ENCODE data around the gene OTOG.

Gene OTOG

DNA sequence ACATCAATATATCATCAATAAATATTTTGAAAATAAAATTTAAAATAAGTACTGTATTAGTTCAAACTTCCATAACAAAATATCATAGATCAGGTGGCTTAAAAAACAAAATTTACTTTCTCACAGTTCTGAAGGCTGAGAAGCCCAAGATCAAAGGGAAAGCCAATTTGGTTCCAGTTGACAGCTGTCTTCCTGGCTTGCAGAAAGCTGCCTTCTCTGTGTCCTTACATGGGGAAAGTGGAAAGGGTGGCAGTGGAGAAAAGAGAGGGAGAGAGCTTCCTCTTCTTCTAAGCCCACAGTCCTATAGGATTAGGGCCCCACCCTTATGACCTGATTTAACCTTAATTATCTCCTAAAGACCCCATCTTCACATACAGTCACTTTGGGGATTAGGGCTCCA is 121.1 kb downstream of the OTOG start:
- TF ChIP-seq SIN3A (IDR thresholded peaks at IDR 0.05; ENCODE audit: borderline replicate concordance, insufficient read depth, low read length) (no peak), REST (IDR thresholded peaks at IDR 0.05; ENCODE audit: insufficient read depth in 1 of 2, low read depth in 2 of 2, low read length in 2 of 2) (no peak), FOXP2 (optimal IDR thresholded peaks at IDR 0.05; ENCODE audit: borderline replicate concordance, extremely low read depth, extremely low read length, insufficient read depth) (no peak), POLR2AphosphoS5 (IDR thresholded peaks at IDR 0.05; ENCODE audit: low read depth, low read length) (no peak), TAF1 (IDR thresholded peaks at IDR 0.05; ENCODE audit: borderline replicate concordance, insufficient read depth, low read length) (no peak)

GRCh38 chr11:17672469-17672868 is 125.4 kb downstream of the OTOG start:
- TF ChIP-seq SIN3A (IDR thresholded peaks at IDR 0.05; ENCODE audit: borderline replicate concordance, insufficient read depth, low read length) = no peak
- TF ChIP-seq POLR2AphosphoS5 (IDR thresholded peaks at IDR 0.05; ENCODE audit: low read depth, low read length) = no peak
- TF ChIP-seq FOXP2 (optimal IDR thresholded peaks at IDR 0.05; ENCODE audit: borderline replicate concordance, extremely low read depth, extremely low read length, insufficient read depth) = no peak
- TF ChIP-seq TAF1 (IDR thresholded peaks at IDR 0.05; ENCODE audit: borderline replicate concordance, insufficient read depth, low read length) = no peak
- no peak for TF ChIP-seq REST (IDR thresholded peaks at IDR 0.05; ENCODE audit: insufficient read depth in 1 of 2, low read depth in 2 of 2, low read length in 2 of 2)

DNA sequence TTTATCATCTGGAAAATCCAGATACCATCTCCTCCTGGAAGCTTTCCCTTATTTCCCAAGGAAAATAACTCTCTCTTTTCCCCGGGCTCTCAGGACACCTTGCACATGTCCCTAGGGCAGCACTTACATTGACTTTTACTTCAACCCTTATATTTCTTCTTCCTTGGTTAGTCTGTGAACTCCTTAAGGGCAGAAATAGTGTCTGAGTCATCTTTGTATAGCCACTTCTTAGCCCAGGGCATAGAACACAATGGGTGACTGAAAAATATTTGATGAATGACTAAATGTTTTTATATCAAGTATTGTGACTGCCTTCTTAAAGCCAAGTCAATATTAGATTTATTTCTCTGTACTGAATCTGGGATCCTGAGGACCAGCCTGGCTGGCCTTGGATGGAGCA is 126.9 kb downstream of the OTOG start:
- TF ChIP-seq SIN3A (IDR thresholded peaks at IDR 0.05; ENCODE audit: borderline replicate concordance, insufficient read depth, low read length) (no peak), REST (IDR thresholded peaks at IDR 0.05; ENCODE audit: insufficient read depth in 1 of 2, low read depth in 2 of 2, low read length in 2 of 2) (no peak), TAF1 (IDR thresholded peaks at IDR 0.05; ENCODE audit: borderline replicate concordance, insufficient read depth, low read length) (no peak), POLR2AphosphoS5 (IDR thresholded peaks at IDR 0.05; ENCODE audit: low read depth, low read length) (no peak), FOXP2 (optimal IDR thresholded peaks at IDR 0.05; ENCODE audit: borderline replicate concordance, extremely low read depth, extremely low read length, insufficient read depth) (no peak)

GRCh38 chr11:17682848-17683247 is 135.8 kb downstream of the OTOG start:
- TF ChIP-seq FOXP2 (optimal IDR thresholded peaks at IDR 0.05; ENCODE audit: borderline replicate concordance, extremely low read depth, extremely low read length, insufficient read depth) (no peak), SIN3A (IDR thresholded peaks at IDR 0.05; ENCODE audit: borderline replicate concordance, insufficient read depth, low read length) (no peak), TAF1 (IDR thresholded peaks at IDR 0.05; ENCODE audit: borderline replicate concordance, insufficient read depth, low read length) (no peak), POLR2AphosphoS5 (IDR thresholded peaks at IDR 0.05; ENCODE audit: low read depth, low read length) (no peak), REST (IDR thresholded peaks at IDR 0.05; ENCODE audit: insufficient read depth in 1 of 2, low read depth in 2 of 2, low read length in 2 of 2) (no peak)

Measured in PFSK-1 (cell line).